ENCODE results near the gene CELF6.

Gene CELF6

DNA sequence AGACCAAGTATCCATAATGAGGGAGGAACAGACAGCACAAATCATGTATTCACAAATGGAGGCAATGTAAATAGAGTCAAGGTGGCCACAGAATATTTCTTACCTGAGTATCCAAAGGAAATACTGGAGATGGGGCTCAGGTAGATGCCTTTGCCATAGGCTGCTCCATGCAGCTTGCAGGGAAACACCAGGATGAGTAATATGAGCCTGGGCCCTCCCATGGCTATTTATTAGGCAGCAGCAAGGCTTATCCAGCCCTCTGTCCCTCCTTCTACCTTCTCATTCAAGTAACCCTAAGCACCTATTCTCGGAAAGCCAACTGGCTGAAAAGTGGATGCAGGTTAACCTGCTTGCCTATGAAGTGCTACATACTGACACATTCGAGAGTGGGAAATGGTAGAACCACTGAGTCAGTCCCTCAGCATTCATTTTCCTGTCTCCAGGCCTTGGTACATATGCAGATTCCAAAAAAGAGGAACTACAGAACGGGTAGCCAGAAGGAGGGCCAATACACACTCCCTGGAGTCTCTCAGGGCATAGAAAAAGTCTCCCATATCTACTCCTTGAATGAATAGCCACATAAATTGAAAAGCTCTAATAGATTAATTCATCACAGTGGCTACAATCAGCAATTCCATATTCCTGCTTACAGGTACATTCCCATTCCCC, 70.7 kb downstream of the CELF6 start:
- Histone ChIP-seq H3K27me3 (replicated peaks; ENCODE audit: insufficient read depth, low read length) (no peaks in the 10 kb centered on the region), H3K9me3 (replicated peaks; ENCODE audit: insufficient read depth, low read length) (no peaks in the 10 kb centered on the region), H4K20me1 (ENCODE audit: insufficient read depth, low read length) (no peaks in the 10 kb centered on the region), H3K27ac (ENCODE audit: low read length) (no peak overlapping the region), H3F3A (ENCODE audit: insufficient read depth, low read length) (no peaks in the 10 kb centered on the region), H3K4me3 (ENCODE audit: low read length) (no peak overlapping the region), H3K9ac (ENCODE audit: low read length) (no peak overlapping the region), H2AFZ (ENCODE audit: low read length) (no peak overlapping the region), H3K9me2 (replicated peaks; ENCODE audit: insufficient read depth, low read length) (no peaks in the 10 kb centered on the region), H3K79me2 (ENCODE audit: low read length) (no peaks in the 10 kb centered on the region), H3K4me1 (ENCODE audit: low read length) (no peaks in the 10 kb centered on the region), H3K4me2 (ENCODE audit: low read depth, low read length) (no peak overlapping the region), H3K36me3 (replicated peaks; ENCODE audit: insufficient read depth, low read length) (no peaks in the 10 kb centered on the region)
- DNase-seq, result no peak
- TF ChIP-seq EZH2 (optimal IDR thresholded peaks at IDR 0.05; ENCODE audit: low read depth, low read length), result no peak
- no peak for TF ChIP-seq EZH2phosphoT487 (IDR thresholded peaks at IDR 0.05; ENCODE audit: low read length)
- TF ChIP-seq CTCF (IDR thresholded peaks at IDR 0.05; ENCODE audit: low read length), result no peak

GRCh38 chr15:72248514-72248913, 71.4 kb downstream of the CELF6 start:
- Histone ChIP-seq H3K4me2 (ENCODE audit: low read depth, low read length) (no peak overlapping the region), H3K9ac (ENCODE audit: low read length) (no peak overlapping the region), H3K9me2 (replicated peaks; ENCODE audit: insufficient read depth, low read length) (no peaks in the 10 kb centered on the region), H3F3A (ENCODE audit: insufficient read depth, low read length) (no peaks in the 10 kb centered on the region), H3K27me3 (replicated peaks; ENCODE audit: insufficient read depth, low read length) (no peaks in the 10 kb centered on the region), H3K4me1 (ENCODE audit: low read length) (no peaks in the 10 kb centered on the region), H3K9me3 (replicated peaks; ENCODE audit: insufficient read depth, low read length) (no peaks in the 10 kb centered on the region), H2AFZ (ENCODE audit: low read length) (no peak overlapping the region), H3K36me3 (replicated peaks; ENCODE audit: insufficient read depth, low read length) (no peaks in the 10 kb centered on the region), H3K79me2 (ENCODE audit: low read length) (no peaks in the 10 kb centered on the region), H3K4me3 (ENCODE audit: low read length) (no peak overlapping the region), H3K27ac (ENCODE audit: low read length) (no peak overlapping the region), H4K20me1 (ENCODE audit: insufficient read depth, low read length) (no peaks in the 10 kb centered on the region)
- no peak for DNase-seq
- TF ChIP-seq EZH2phosphoT487 (IDR thresholded peaks at IDR 0.05; ENCODE audit: low read length) (no peak), CTCF (IDR thresholded peaks at IDR 0.05; ENCODE audit: low read length) (no peak), EZH2 (optimal IDR thresholded peaks at IDR 0.05; ENCODE audit: low read depth, low read length) (no peak)

- Histone ChIP-seq H3K4me2 (ENCODE audit: low read depth, low read length) (no peak overlapping the region), H3K9me3 (replicated peaks; ENCODE audit: insufficient read depth, low read length) (no peaks in the 10 kb centered on the region), H3K36me3 (replicated peaks; ENCODE audit: insufficient read depth, low read length) (no peaks in the 10 kb centered on the region; the same call in 1 of the 2 replicates), H3K9ac (ENCODE audit: low read length) (no peak overlapping the region), H3K79me2 (ENCODE audit: low read length) (no peaks in the 10 kb centered on the region), H3K27me3 (replicated peaks; ENCODE audit: insufficient read depth, low read length) (no peaks in the 10 kb centered on the region), H3K27ac (ENCODE audit: low read length) (no peak overlapping the region), H3K4me1 (ENCODE audit: low read length) (0 out of 2 replicates have a peak, but pooled peaks cover 2% of the 10 kb centered on the region), H3K9me2 (replicated peaks; ENCODE audit: insufficient read depth, low read length) (no peaks in the 10 kb centered on the region), H3K4me3 (ENCODE audit: low read length) (no peak overlapping the region), H4K20me1 (ENCODE audit: insufficient read depth, low read length) (no peaks in the 10 kb centered on the region), H3F3A (ENCODE audit: insufficient read depth, low read length) (no peaks in the 10 kb centered on the region), H2AFZ (ENCODE audit: low read length) (no peak overlapping the region)
- no peak for DNase-seq
- TF ChIP-seq EZH2 (optimal IDR thresholded peaks at IDR 0.05; ENCODE audit: low read depth, low read length) (no peak), CTCF (IDR thresholded peaks at IDR 0.05; ENCODE audit: low read length) (no peak), EZH2phosphoT487 (IDR thresholded peaks at IDR 0.05; ENCODE audit: low read length) (no peak)
These were observed 77.1 kb downstream of the CELF6 start for GRCh38 chr15:72242775-72243370.

All from MM.1S (cell line).